A549 (cell line): ENCODE results near the gene KRTAP10-2. TPM values are rescaled to one million over a fixed set of nuclear protein-coding genes. Genes with fewer than 3 reads are reported as not detected.
A peak's percentile ranks its signal among the peaks of the same experiment; 100 is the strongest.

ENCODE experiments used
- ATAC-seq, 2 experiments: fragments of 200-7000 bp in 1 of 2; fragments of >200 bp in 1 of 2; cut with Nextera tagmentation in 1 of 2; cut with Tn5 transposase in 1 of 2; 3 replicates each; pipeline versions ENCODE4 v1.8.0 to v1.9.1; 2018 to 2020; ENCODE audit warnings: mild to moderate bottlenecking in 1 of 2, moderate library complexity in 1 of 2
- CTCF ChIA-PET: fragments of 300-600 bp; sonication (Branson Sonifier 250); formaldehyde crosslinking; extraction: SDS; loops from one replicate; lab custom pipeline; 2021; ENCODE audit warnings: antibody characterized with exemption, inconsistent platforms; lab: Yijun Ruan, JAX
- POLR2A ChIA-PET: fragments of 350-600 bp; formaldehyde crosslinking; extraction: SDS; loops from one replicate; lab custom pipeline; 2021; ENCODE audit warnings: antibody characterized with exemption, inconsistent platforms; lab: Yijun Ruan, JAX
- DNase-seq, 2 experiments: peaks; one replicate each; pipeline versions ENCODE4 v3.0.0 to v3.0.0-alpha.2; 2011 to 2016; ENCODE audit warnings: low read depth in 1 of 2, low spot score in 1 of 2
- FAIRE-seq: peaks from 2 replicates; lab custom pipeline; 2011; peaks lifted over from hg19 to GRCh38; lab: Jason Lieb, UNC
- H3K27ac ChIP-seq, 2 experiments: fragments of >200 bp; sonication (Bioruptor Twin); formaldehyde crosslinking; 3 replicates each; pipeline ENCODE4 v1.5.1; 2016 to 2017
- H3K4me1 ChIP-seq: fragments of >200 bp; sonication (Bioruptor Twin); formaldehyde crosslinking; 3 replicates; pipeline ENCODE4 v1.6.1; 2016
- H3K4me2 ChIP-seq: fragments of >200 bp; sonication (Bioruptor Twin); formaldehyde crosslinking; 3 replicates; pipeline ENCODE4 v1.6.1; 2016
- H3K4me3 ChIP-seq: fragments of >200 bp; sonication (Bioruptor Twin); formaldehyde crosslinking; 3 replicates; pipeline ENCODE4 v1.5.1; 2016
- H3K9me3 ChIP-seq: fragments of >200 bp; sonication (Bioruptor Twin); formaldehyde crosslinking; 3 replicates; pipeline ENCODE4 v1.6.1; 2016
- BHLHE40 ChIP-seq: IDR thresholded peaks from 2 replicates; pipeline ENCODE4 v1.6.1; 2012; ENCODE audit warnings: low read depth, low read length, inconsistent platforms
- EHF ChIP-seq: fragments of 250-450 bp; sonication (Bioruptor Pico); IDR thresholded peaks from 2 replicates; pipeline ENCODE4 v1.5.0; 2020; ENCODE audit warnings: mild to moderate bottlenecking
- ESRRA ChIP-seq: fragments of 150-350 bp; IDR thresholded peaks from 2 replicates; pipeline ENCODE4 v1.6.1; 2014; ENCODE audit warnings: mild to moderate bottlenecking, low read length, borderline replicate concordance
- FOSL2 ChIP-seq, 2 experiments: fragments of 450-650 bp in 1 of 2; fragments of >200 bp in 1 of 2; sonication (Bioruptor Twin) in 1 of 2; formaldehyde crosslinking; IDR thresholded peaks; 2 replicates each; pipeline versions ENCODE4 v1.5.0 to v1.6.1; 2016 to 2020; ENCODE audit warnings: mild to moderate bottlenecking in 1 of 2, moderate library complexity in 1 of 2
- KDM1A ChIP-seq: fragments of 200-600 bp; sonication (generic); IDR thresholded peaks from 2 replicates; pipeline ENCODE4 v1.6.1; 2016; ENCODE audit warnings: low read depth, mild to moderate bottlenecking
- MAZ ChIP-seq: fragments of 150-350 bp; IDR thresholded peaks from 2 replicates; pipeline ENCODE4 v1.6.1; 2014; ENCODE audit warnings: antibody characterized with exemption, low read depth, low read length, borderline replicate concordance
- NFE2L2 ChIP-seq: fragments of 150-350 bp; conservative IDR thresholded peaks from 2 replicates; pipeline ENCODE4 v1.6.1; 2014; ENCODE audit warnings: low read length
- PHF8 ChIP-seq: fragments of 200-600 bp; sonication (generic); IDR thresholded peaks from 2 replicates; pipeline ENCODE4 v1.6.1; 2016; ENCODE audit warnings: low read depth, mild to moderate bottlenecking, antibody characterized with exemption, moderate library complexity, borderline replicate concordance
- RAD21 ChIP-seq, 2 experiments: fragments of >200 bp in 1 of 2; sonication (Bioruptor Twin) in 1 of 2; formaldehyde crosslinking in 1 of 2; IDR thresholded peaks in 1 of 2; conservative IDR thresholded peaks in 1 of 2; 2 replicates in 1 of 2; 3 replicates in 1 of 2; pipeline ENCODE4 v1.6.1; 2012 to 2018; ENCODE audit warnings: inconsistent platforms in 1 of 2
- RCOR1 ChIP-seq: fragments of 150-350 bp; IDR thresholded peaks from 2 replicates; pipeline ENCODE4 v1.6.1; 2014; ENCODE audit warnings: antibody characterized with exemption, low read length, low read depth
- RNF2 ChIP-seq: fragments of 200-600 bp; sonication (generic); IDR thresholded peaks from 2 replicates; pipeline ENCODE4 v1.6.1; 2016; ENCODE audit warnings: low read depth, mild to moderate bottlenecking, antibody characterized with exemption, moderate library complexity, borderline replicate concordance
- SMC3 ChIP-seq: fragments of >200 bp; sonication (Bioruptor Twin); formaldehyde crosslinking; IDR thresholded peaks from 3 replicates; pipeline ENCODE4 v1.6.1; 2018; ENCODE audit warnings: inconsistent platforms
- SREBF2 ChIP-seq: fragments of 450-650 bp; IDR thresholded peaks from 2 replicates; pipeline ENCODE4 v1.6.1; 2014; ENCODE audit warnings: mild to moderate bottlenecking, moderate library complexity
- TFCP2L1 ChIP-seq: fragments of 250-450 bp; sonication (Bioruptor Pico); IDR thresholded peaks from 2 replicates; pipeline ENCODE4 v1.5.0; 2021; ENCODE audit warnings: mild to moderate bottlenecking
- TP53 ChIP-seq: fragments of 250-450 bp; sonication (Bioruptor Pico); IDR thresholded peaks from 2 replicates; pipeline ENCODE4 v1.5.0; 2021; ENCODE audit warnings: mild to moderate bottlenecking, moderate library complexity
- ZFP36 ChIP-seq: fragments of 450-650 bp; IDR thresholded peaks from 2 replicates; pipeline ENCODE4 v1.6.1; 2014; ENCODE audit warnings: borderline replicate concordance; ENCODE audit not compliant: partially characterized antibody
- ZSCAN20 ChIP-seq: fragments of 250-450 bp; sonication (Bioruptor Pico); IDR thresholded peaks from 2 replicates; pipeline ENCODE4 v1.8.0; 2022; ENCODE audit warnings: mild to moderate bottlenecking, moderate library complexity
- WGBS: methylation state at CpG from one replicate; pipeline ENCODE4 v1.1.6; 2017; ENCODE audit errors: missing lambda C conversion rate; 5-methylcytosine and 5-hydroxymethylcytosine counted together
- polyA plus RNA-seq, 4 experiments: library from polyadenylated mRNA; depleted of rRNA in 3 of 4; stranded (reverse); fragments of >200 nt; fragmentation: RNase III in 1 of 4; extraction: RNeasy Plus Mini Kit Qiagen cat#74134 plus additional on column Dnase treatment in 1 of 4; gene quantifications; 2 replicates in 3 of 4; 3 replicates in 1 of 4; pipeline ENCODE4 v1.2.3, GENCODE V29; 2011 to 2017
- TF ChIP-seq, protein P1 (sequence below): fragments of 150-350 bp; IDR thresholded peaks from 2 replicates; pipeline ENCODE4 v1.6.1; 2014; ENCODE audit warnings: low read depth, mild to moderate bottlenecking, low read length
- TF ChIP-seq, protein P2 (sequence below): fragments of 250-450 bp; sonication (Bioruptor Pico); IDR thresholded peaks from 2 replicates; pipeline ENCODE4 v1.5.0; 2021; ENCODE audit warnings: mild to moderate bottlenecking, moderate library complexity, borderline replicate concordance
- TF ChIP-seq, protein P3 (sequence below): IDR thresholded peaks from 2 replicates; pipeline ENCODE4 v1.6.1; 2012
- TF ChIP-seq, protein P4 (sequence below): fragments of >200 bp; sonication (Bioruptor Twin); formaldehyde crosslinking; IDR thresholded peaks from 3 replicates; pipeline ENCODE4 v1.5.1; 2016

KRTAP10-2 gene
- polyA plus RNA-seq, 2 of the 4 experiments (the other 2 are of a cell fraction): not detected

DNA sequence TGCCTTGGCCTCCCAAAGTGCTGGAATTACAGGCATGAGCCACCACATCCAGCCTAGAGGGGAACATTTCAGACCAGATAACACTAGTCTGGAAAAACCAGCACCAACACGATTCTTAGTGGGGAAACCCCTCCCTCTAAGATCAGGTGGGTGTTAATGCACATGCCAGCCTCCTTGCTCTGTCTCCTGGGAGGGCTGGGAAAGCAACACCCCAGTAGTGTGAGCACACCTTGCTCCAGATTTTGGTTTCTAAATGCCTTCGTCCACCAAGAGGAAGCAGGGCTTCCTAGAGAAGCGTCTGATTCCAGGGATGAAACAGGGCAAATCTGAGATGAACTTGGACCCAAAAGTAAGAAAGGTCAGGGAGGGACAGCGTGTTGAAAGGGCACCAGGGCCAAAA is 20.0 kb upstream of the KRTAP10-2 start:
- POLR2A ChIA-PET: no interaction called here
- H3K4me1 ChIP-seq: no peaks in the 10 kb centered on the region
- CTCF ChIA-PET: no interaction called here
- TF ChIP-seq RCOR1 (no peak), MAZ (no peak), ZFP36 (no peak), PHF8 (no peak), FOSL2 (IDR thresholded peaks at IDR 0.05) (no peak), FOSL2 (CRISPR knock-in tag; IDR thresholded peaks at IDR 0.05) (no peak), TFCP2L1 (CRISPR knock-in tag) (no peak), TP53 (CRISPR knock-in tag) (no peak), BHLHE40 (no peak), KDM1A (no peak), ZSCAN20 (CRISPR knock-in tag) (no peak), NFE2L2 (no peak), RAD21 (conservative IDR thresholded peaks at IDR 0.05 in 1 of 2, IDR thresholded peaks at IDR 0.05 in 1 of 2) (no peak), SREBF2 (no peak)
- TF ChIP-seq, protein P1, sequence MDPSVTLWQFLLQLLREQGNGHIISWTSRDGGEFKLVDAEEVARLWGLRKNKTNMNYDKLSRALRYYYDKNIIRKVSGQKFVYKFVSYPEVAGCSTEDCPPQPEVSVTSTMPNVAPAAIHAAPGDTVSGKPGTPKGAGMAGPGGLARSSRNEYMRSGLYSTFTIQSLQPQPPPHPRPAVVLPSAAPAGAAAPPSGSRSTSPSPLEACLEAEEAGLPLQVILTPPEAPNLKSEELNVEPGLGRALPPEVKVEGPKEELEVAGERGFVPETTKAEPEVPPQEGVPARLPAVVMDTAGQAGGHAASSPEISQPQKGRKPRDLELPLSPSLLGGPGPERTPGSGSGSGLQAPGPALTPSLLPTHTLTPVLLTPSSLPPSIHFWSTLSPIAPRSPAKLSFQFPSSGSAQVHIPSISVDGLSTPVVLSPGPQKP: no peak
- TF ChIP-seq, protein P2, sequence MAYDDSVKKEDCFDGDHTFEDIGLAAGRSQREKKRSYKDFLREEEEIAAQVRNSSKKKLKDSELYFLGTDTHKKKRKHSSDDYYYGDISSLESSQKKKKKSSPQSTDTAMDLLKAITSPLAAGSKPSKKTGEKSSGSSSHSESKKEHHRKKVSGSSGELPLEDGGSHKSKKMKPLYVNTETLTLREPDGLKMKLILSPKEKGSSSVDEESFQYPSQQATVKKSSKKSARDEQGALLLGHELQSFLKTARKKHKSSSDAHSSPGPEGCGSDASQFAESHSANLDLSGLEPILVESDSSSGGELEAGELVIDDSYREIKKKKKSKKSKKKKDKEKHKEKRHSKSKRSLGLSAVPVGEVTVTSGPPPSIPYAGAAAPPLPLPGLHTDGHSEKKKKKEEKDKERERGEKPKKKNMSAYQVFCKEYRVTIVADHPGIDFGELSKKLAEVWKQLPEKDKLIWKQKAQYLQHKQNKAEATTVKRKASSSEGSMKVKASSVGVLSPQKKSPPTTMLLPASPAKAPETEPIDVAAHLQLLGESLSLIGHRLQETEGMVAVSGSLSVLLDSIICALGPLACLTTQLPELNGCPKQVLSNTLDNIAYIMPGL (CRISPR knock-in tag): no peak
- TF ChIP-seq, protein P3, sequence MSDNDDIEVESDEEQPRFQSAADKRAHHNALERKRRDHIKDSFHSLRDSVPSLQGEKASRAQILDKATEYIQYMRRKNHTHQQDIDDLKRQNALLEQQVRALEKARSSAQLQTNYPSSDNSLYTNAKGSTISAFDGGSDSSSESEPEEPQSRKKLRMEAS: no peak
- DNase-seq: peak in 1 of 2 experiments; percentile 12
- 15% methylated on average over 4 of the region's 4 CpGs for WGBS
- H3K4me2 ChIP-seq: no peak overlapping the region
- H3K27ac ChIP-seq: no peak overlapping the region
- no peak overlapping the region for H3K4me3 ChIP-seq
- no peak for ATAC-seq
- FAIRE-seq: no peak
- peaks cover 7% of the 10 kb centered on the region for H3K9me3 ChIP-seq

DNA sequence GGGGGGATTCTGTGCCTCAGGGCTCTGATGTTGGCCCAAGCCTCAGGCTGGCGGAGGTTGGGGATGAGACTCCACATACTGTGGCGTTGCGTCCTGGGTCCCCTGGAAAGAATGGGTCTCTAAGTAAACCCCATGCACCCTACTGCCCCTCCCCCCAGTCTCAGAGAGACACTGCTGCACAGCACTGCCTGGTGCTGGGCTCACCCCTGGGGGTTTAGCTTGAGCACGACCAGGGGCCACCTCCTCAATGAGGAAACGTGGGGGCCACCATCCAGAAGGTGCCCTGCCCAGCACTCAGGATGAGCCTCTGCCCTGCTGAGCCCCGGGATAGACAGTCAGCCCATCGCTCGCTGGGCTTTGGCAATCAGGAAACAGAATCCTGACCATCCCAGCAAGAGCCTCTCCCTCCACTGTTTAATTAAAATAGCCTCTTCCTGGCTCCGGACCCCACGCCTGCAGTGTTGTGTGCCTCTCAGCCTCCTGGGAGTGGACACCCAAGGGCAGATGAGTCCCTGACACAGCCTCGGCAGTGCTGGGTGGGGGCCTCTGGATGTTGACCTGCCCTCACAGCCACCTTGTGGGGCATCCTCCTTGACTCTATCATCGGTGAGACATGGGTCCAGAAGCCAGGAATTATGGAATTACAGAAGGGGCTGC is 18.7 kb upstream of the KRTAP10-2 start:
- ATAC-seq (no peak), DNase-seq (no peak), FAIRE-seq (no peak)
- Histone ChIP-seq H3K27ac (no peak overlapping the region), H3K4me2 (no peak overlapping the region), H3K9me3 (peaks cover 7% of the 10 kb centered on the region), H3K4me3 (no peak overlapping the region), H3K4me1 (no peaks in the 10 kb centered on the region)
- WGBS: 30% methylated on average over 6 of the region's 12 CpGs
- ChIA-PET CTCF (interaction anchor here (0.9 kb wide), 1 partner anchor 10 kb away, joined by 3 read pairs; the partner anchor contains the start of gene KRTAP10-5), POLR2A (no interaction called here)
- TF ChIP-seq, protein P1: no peak
- no peak for TF ChIP-seq ESRRA
- TF ChIP-seq KDM1A: no peak
- TF ChIP-seq BHLHE40: no peak
- TF ChIP-seq, protein P4, sequence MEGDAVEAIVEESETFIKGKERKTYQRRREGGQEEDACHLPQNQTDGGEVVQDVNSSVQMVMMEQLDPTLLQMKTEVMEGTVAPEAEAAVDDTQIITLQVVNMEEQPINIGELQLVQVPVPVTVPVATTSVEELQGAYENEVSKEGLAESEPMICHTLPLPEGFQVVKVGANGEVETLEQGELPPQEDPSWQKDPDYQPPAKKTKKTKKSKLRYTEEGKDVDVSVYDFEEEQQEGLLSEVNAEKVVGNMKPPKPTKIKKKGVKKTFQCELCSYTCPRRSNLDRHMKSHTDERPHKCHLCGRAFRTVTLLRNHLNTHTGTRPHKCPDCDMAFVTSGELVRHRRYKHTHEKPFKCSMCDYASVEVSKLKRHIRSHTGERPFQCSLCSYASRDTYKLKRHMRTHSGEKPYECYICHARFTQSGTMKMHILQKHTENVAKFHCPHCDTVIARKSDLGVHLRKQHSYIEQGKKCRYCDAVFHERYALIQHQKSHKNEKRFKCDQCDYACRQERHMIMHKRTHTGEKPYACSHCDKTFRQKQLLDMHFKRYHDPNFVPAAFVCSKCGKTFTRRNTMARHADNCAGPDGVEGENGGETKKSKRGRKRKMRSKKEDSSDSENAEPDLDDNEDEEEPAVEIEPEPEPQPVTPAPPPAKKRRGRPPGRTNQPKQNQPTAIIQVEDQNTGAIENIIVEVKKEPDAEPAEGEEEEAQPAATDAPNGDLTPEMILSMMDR: no peak
- TF ChIP-seq SMC3: no peak
- no peak for TF ChIP-seq RNF2
- TF ChIP-seq EHF (CRISPR knock-in tag): no peak
